ENCODE results near the gene LAG3. TPM values are rescaled to one million over a fixed set of nuclear protein-coding genes. Genes with fewer than 3 reads are reported as not detected.

The LAG3 gene
- total RNA-seq, 1 experiment from 2014 or later: 4.1 TPM

GRCh38 chr12:6809056-6809455 lies 36.7 kb downstream of the LAG3 start:
- DNase-seq (ENCODE audit: low spot score): no peak
- H3K36me3 ChIP-seq (ENCODE audit: insufficient read depth, low read length, poor library complexity, severe bottlenecking): no peaks in the 10 kb centered on the region
- CTCF ChIA-PET: no interaction called here
- H3K27ac ChIP-seq (ENCODE audit: low read depth, low read length, poor library complexity, severe bottlenecking): no peak overlapping the region
- POLR2A ChIA-PET (ENCODE audit: low non-redundant PET): no interaction called here
- H3K9me3 ChIP-seq (ENCODE audit: low read depth, low read length, poor library complexity, severe bottlenecking): no peaks in the 10 kb centered on the region
- no peak overlapping the region for H3K4me3 ChIP-seq (ENCODE audit: low read depth, low read length, poor library complexity, severe bottlenecking)
- intact Hi-C loops (cut with micrococcal nuclease; ENCODE audit: unreplicated experiment): no loop called here
- no peak for TF ChIP-seq EZH2 (IDR thresholded peaks at IDR 0.05; ENCODE audit: borderline replicate concordance, low read depth, low read length, poor library complexity, severe bottlenecking)
- no peak for TF ChIP-seq CTCF (conservative IDR thresholded peaks at IDR 0.05; ENCODE audit: low read depth, low read length)
- no TSS peak for BruUV-seq (replicated peaks)
- H3K27me3 ChIP-seq (replicated peaks; ENCODE audit: insufficient read depth, low read depth, low read length, poor library complexity): no peaks in the 10 kb centered on the region
- H3K4me1 ChIP-seq (ENCODE audit: insufficient read depth, low read length, poor library complexity, severe bottlenecking): no peaks in the 10 kb centered on the region

GRCh38 chr12:6810758-6811157 lies 38.4 kb downstream of the LAG3 start:
- no peak for TF ChIP-seq EZH2 (IDR thresholded peaks at IDR 0.05; ENCODE audit: borderline replicate concordance, low read depth, low read length, poor library complexity, severe bottlenecking)
- TF ChIP-seq CTCF (conservative IDR thresholded peaks at IDR 0.05; ENCODE audit: low read depth, low read length): no peak
- Histone ChIP-seq H3K27ac (ENCODE audit: low read depth, low read length, poor library complexity, severe bottlenecking) (no peak overlapping the region), H3K4me1 (ENCODE audit: insufficient read depth, low read length, poor library complexity, severe bottlenecking) (no peaks in the 10 kb centered on the region), H3K4me3 (ENCODE audit: low read depth, low read length, poor library complexity, severe bottlenecking) (no peak overlapping the region), H3K27me3 (replicated peaks; ENCODE audit: insufficient read depth, low read depth, low read length, poor library complexity) (no peaks in the 10 kb centered on the region), H3K36me3 (ENCODE audit: insufficient read depth, low read length, poor library complexity, severe bottlenecking) (no peaks in the 10 kb centered on the region), H3K9me3 (ENCODE audit: low read depth, low read length, poor library complexity, severe bottlenecking) (no peaks in the 10 kb centered on the region)
- ChIA-PET POLR2A (ENCODE audit: low non-redundant PET) (no interaction called here), CTCF (interaction anchor here (0.7 kb wide), 1 partner anchor 177 kb away, joined by 10 read pairs; no protein-coding TSS in a partner anchor)
- no TSS peak for BruUV-seq (replicated peaks)
- intact Hi-C loops (cut with micrococcal nuclease; ENCODE audit: unreplicated experiment): no loop called here
- DNase-seq (ENCODE audit: low spot score): no peak

- TF ChIP-seq EZH2 (IDR thresholded peaks at IDR 0.05; ENCODE audit: borderline replicate concordance, low read depth, low read length, poor library complexity, severe bottlenecking) (no peak), CTCF (conservative IDR thresholded peaks at IDR 0.05; ENCODE audit: low read depth, low read length) (no peak)
- no peaks in the 10 kb centered on the region for H3K36me3 ChIP-seq (ENCODE audit: insufficient read depth, low read length, poor library complexity, severe bottlenecking)
- H3K4me3 ChIP-seq (ENCODE audit: low read depth, low read length, poor library complexity, severe bottlenecking): no peak overlapping the region
- DNase-seq (ENCODE audit: low spot score): no peak
- ChIA-PET CTCF (interaction anchor here (0.6 to 0.7 kb wide), 2 partner anchors 21 to 120 kb away, joined by 3 to 5 read pairs; no protein-coding TSS in a partner anchor), POLR2A (ENCODE audit: low non-redundant PET) (no interaction called here)
- intact Hi-C loops (cut with micrococcal nuclease; ENCODE audit: unreplicated experiment): no loop called here
- H3K27ac ChIP-seq (ENCODE audit: low read depth, low read length, poor library complexity, severe bottlenecking): no peak overlapping the region
- no TSS peak for BruUV-seq (replicated peaks)
- no peaks in the 10 kb centered on the region for H3K27me3 ChIP-seq (replicated peaks; ENCODE audit: insufficient read depth, low read depth, low read length, poor library complexity)
- H3K4me1 ChIP-seq (ENCODE audit: insufficient read depth, low read length, poor library complexity, severe bottlenecking): no peaks in the 10 kb centered on the region
- H3K9me3 ChIP-seq (ENCODE audit: low read depth, low read length, poor library complexity, severe bottlenecking): no peaks in the 10 kb centered on the region
Observed at GRCh38 chr12:6813363-6813762, 41.0 kb downstream of the LAG3 start.

All from A673 (cell line).